ENCODE results near the gene RIGI. TPM values are rescaled to one million over a fixed set of nuclear protein-coding genes. Genes with fewer than 3 reads are reported as not detected.

Gene RIGI
- total and polyA plus RNA-seq, 9 of the 15 experiments (the other 6 are each of a cell fraction or from before 2014, with no cell fraction given): 0.27 to 1.1 (median 0.54) TPM

DNA sequence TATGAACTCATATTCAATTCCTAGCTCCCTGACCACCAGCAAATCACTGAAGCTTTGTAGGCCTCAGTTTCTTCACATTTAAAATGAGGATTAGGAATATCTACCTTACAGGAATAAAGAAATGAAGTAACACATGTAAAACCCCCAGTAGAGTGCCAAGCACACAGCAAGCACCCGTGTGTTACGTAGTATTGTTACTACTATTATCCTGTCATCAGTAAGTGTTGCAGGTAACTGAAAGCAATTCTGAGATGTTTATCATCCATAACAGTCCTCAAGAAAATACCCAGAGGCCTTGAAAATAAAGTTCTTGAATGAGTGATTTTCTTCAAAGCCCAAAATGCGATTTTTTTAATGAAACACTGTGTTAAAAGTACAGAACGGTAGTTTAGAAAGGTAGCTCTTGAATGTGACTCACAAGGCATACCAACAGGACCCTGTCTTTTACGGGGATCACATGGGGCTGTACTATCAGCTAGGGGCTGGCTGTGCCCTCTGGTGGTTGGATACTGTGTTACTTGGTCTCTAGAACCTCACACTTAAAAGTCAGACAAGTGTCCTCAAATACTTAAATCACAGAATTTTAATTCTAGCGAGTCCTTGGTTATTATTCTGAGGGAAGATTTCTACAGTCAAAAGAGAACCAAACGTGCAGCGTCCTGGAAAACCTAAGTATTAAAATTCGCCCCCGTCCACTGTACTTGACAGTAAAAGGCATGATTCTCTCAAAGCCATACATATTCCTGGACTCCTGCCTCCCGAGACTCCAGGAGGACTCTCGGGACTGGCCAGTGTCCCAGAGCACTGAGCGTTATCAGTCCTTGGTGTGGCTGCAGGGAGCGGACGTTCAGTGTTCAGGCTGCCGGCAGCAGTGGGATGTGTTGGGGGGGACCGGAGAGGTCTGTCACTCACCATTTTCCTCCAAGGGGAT lies 46.2 kb upstream of the RIGI start (continued):
- TF ChIP-seq, protein P1, sequence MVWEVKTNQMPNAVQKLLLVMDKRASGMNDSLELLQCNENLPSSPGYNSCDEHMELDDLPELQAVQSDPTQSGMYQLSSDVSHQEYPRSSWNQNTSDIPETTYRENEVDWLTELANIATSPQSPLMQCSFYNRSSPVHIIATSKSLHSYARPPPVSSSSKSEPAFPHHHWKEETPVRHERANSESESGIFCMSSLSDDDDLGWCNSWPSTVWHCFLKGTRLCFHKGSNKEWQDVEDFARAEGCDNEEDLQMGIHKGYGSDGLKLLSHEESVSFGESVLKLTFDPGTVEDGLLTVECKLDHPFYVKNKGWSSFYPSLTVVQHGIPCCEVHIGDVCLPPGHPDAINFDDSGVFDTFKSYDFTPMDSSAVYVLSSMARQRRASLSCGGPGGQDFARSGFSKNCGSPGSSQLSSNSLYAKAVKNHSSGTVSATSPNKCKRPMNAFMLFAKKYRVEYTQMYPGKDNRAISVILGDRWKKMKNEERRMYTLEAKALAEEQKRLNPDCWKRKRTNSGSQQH (CRISPR knock-in tag; IDR thresholded peaks at IDR 0.05): no peak
- TF ChIP-seq EHMT2 (IDR thresholded peaks at IDR 0.05) (no peak), ZNF699 (CRISPR knock-in tag; IDR thresholded peaks at IDR 0.05; ENCODE audit: insufficient replicate concordance) (no peak), TCF3 (CRISPR knock-in tag; IDR thresholded peaks at IDR 0.05) (no peak), L3MBTL2 (IDR thresholded peaks at IDR 0.05) (no peak), ZNF354B (CRISPR knock-in tag; IDR thresholded peaks at IDR 0.05) (no peak), FOXA3 (CRISPR knock-in tag; conservative IDR thresholded peaks at IDR 0.05 in 1 of 2, IDR thresholded peaks at IDR 0.05 in 1 of 2) (no peak), PHF21A (IDR thresholded peaks at IDR 0.05; ENCODE audit: borderline replicate concordance, low read depth) (no peak), CBX5 (IDR thresholded peaks at IDR 0.05; ENCODE audit: borderline replicate concordance, low read depth) (no peak)
- TF ChIP-seq, protein P2, sequence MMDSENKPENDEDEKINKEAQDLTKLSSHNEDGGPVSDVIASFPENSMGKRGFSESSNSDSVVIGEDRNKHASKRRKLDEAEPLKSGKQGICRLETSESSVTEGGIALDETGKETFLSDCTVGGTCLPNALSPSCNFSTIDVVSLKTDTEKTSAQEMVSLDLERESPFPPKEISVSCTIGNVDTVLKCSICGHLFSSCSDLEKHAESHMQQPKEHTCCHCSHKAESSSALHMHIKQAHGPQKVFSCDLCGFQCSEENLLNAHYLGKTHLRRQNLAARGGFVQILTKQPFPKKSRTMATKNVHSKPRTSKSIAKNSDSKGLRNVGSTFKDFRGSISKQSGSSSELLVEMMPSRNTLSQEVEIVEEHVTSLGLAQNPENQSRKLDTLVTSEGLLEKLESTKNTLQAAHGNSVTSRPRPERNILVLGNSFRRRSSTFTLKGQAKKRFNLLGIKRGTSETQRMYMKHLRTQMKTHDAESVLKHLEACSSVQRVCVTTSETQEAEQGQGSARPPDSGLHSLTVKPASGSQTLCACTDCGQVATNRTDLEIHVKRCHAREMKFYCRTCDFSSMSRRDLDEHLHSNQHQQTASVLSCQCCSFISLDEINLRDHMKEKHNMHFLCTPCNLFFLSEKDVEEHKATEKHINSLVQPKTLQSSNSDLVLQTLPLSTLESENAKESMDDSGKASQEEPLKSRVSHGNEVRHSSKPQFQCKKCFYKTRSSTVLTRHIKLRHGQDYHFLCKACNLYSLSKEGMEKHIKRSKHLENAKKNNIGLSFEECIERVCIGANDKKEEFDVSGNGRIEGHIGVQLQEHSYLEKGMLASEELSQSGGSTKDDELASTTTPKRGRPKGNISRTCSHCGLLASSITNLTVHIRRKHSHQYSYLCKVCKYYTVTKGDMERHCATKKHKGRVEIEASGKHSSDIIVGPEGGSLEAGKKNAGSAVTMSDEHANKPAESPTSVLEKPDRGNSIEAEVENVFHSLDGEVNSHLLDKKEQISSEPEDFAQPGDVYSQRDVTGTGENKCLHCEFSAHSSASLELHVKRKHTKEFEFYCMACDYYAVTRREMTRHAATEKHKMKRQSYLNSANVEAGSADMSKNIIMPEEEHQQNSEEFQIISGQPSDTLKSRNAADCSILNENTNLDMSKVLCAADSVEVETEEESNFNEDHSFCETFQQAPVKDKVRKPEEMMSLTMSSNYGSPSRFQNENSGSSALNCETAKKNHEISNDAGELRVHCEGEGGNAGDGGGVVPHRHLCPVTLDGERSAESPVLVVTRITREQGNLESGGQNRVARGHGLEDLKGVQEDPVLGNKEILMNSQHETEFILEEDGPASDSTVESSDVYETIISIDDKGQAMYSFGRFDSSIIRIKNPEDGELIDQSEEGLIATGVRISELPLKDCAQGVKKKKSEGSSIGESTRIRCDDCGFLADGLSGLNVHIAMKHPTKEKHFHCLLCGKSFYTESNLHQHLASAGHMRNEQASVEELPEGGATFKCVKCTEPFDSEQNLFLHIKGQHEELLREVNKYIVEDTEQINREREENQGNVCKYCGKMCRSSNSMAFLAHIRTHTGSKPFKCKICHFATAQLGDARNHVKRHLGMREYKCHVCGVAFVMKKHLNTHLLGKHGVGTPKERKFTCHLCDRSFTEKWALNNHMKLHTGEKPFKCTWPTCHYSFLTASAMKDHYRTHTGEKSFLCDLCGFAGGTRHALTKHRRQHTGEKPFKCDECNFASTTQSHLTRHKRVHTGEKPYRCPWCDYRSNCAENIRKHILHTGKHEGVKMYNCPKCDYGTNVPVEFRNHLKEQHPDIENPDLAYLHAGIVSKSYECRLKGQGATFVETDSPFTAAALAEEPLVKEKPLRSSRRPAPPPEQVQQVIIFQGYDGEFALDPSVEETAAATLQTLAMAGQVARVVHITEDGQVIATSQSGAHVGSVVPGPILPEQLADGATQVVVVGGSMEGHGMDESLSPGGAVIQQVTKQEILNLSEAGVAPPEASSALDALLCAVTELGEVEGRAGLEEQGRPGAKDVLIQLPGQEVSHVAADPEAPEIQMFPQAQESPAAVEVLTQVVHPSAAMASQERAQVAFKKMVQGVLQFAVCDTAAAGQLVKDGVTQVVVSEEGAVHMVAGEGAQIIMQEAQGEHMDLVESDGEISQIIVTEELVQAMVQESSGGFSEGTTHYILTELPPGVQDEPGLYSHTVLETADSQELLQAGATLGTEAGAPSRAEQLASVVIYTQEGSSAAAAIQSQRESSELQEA (IDR thresholded peaks at IDR 0.05; ENCODE audit: low read depth): no peak
- TF ChIP-seq, protein P3, sequence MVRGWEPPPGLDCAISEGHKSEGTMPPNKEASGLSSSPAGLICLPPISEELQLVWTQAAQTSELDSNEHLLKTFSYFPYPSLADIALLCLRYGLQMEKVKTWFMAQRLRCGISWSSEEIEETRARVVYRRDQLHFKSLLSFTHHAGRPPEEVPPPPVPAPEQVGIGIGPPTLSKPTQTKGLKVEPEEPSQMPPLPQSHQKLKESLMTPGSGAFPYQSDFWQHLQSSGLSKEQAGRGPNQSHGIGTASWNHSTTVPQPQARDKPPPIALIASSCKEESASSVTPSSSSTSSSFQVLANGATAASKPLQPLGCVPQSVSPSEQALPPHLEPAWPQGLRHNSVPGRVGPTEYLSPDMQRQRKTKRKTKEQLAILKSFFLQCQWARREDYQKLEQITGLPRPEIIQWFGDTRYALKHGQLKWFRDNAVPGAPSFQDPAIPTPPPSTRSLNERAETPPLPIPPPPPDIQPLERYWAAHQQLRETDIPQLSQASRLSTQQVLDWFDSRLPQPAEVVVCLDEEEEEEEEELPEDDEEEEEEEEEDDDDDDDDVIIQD (CRISPR knock-in tag; IDR thresholded peaks at IDR 0.05): no peak
- TF ChIP-seq, protein P4, sequence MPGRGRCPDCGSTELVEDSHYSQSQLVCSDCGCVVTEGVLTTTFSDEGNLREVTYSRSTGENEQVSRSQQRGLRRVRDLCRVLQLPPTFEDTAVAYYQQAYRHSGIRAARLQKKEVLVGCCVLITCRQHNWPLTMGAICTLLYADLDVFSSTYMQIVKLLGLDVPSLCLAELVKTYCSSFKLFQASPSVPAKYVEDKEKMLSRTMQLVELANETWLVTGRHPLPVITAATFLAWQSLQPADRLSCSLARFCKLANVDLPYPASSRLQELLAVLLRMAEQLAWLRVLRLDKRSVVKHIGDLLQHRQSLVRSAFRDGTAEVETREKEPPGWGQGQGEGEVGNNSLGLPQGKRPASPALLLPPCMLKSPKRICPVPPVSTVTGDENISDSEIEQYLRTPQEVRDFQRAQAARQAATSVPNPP (IDR thresholded peaks at IDR 0.05; ENCODE audit: borderline replicate concordance, insufficient read depth, insufficient read length): no peak
